Large intestine (tissue), 3 donors: Measurements from ENCODE around the gene DUSP1. TPM values are rescaled to one million over a fixed set of nuclear protein-coding genes. Genes with fewer than 3 reads are reported as not detected.

Experiments used
- DNase-seq, 2 donors: peaks; one replicate each; pipeline versions ENCODE4 v3.0.0 to v3.0.0-alpha.2; 2013
- H3K27ac ChIP-seq: one replicate; pipeline ENCODE4 v1.5.1; 2013; ENCODE audit warnings: low read length
- H3K27me3 ChIP-seq: 2 replicates; pipeline ENCODE4 v1.6.1; 2013; ENCODE audit warnings: low read length; ENCODE audit not compliant: control insufficient read depth, insufficient read depth
- H3K36me3 ChIP-seq: 2 replicates; pipeline ENCODE4 v1.6.1; 2013; ENCODE audit warnings: low read length; ENCODE audit not compliant: control insufficient read depth, insufficient read depth
- H3K4me1 ChIP-seq: one replicate; pipeline ENCODE4 v1.6.1; 2013; ENCODE audit warnings: low read length; ENCODE audit not compliant: control insufficient read depth, insufficient read depth
- H3K4me3 ChIP-seq: one replicate; pipeline ENCODE4 v1.5.1; 2013; ENCODE audit warnings: low read length
- H3K9me3 ChIP-seq: one replicate; pipeline ENCODE4 v1.6.1; 2013; ENCODE audit warnings: mild to moderate bottlenecking, low read depth, low read length, moderate library complexity; ENCODE audit not compliant: control insufficient read depth
- WGBS: methylation state at CpG from one replicate; pipeline ENCODE4 v1.1.5; 2013; ENCODE audit warnings: low lambda C conversion rate; ENCODE audit not compliant: insufficient coverage; 5-methylcytosine and 5-hydroxymethylcytosine counted together
- polyA plus RNA-seq: library from polyadenylated mRNA; unstranded; fragments of 120-200 nt; gene quantifications from one replicate; pipeline ENCODE4 v1.2.1, GENCODE V29; 2013

The DUSP1 gene
- polyA plus RNA-seq, 1 donor, result 197 TPM

- no peaks in the 10 kb centered on the region for H3K9me3 ChIP-seq
- H3K4me1 ChIP-seq, result peaks cover 68% of the 10 kb centered on the region
- H3K27ac ChIP-seq, result peak overlapping the region; percentile 98
- WGBS, result no CpG with 5 or more reads among the region's 21 CpGs
- no peaks in the 10 kb centered on the region for H3K27me3 ChIP-seq
- no peak for DNase-seq
- peaks cover 23% of the 10 kb centered on the region for H3K36me3 ChIP-seq
- H3K4me3 ChIP-seq, result peak overlapping the region; percentile 91
These were observed 1.2 kb downstream of the DUSP1 start for GRCh38 chr5:172769616-172770373.

GRCh38 chr5:172769342-172769615, 1.7 kb downstream of the DUSP1 start:
- WGBS, result no CpG with 5 or more reads among the region's 2 CpGs
- Histone ChIP-seq H3K4me1 (peaks cover 67% of the 10 kb centered on the region), H3K27ac (peak overlapping the region; percentile 98), H3K4me3 (peak overlapping the region; percentile 91), H3K36me3 (peaks cover 23% of the 10 kb centered on the region), H3K27me3 (no peaks in the 10 kb centered on the region), H3K9me3 (no peaks in the 10 kb centered on the region)
- DNase-seq, result no peak

GRCh38 chr5:172768573-172769341, 2.2 kb downstream of the DUSP1 start:
- H3K4me3 ChIP-seq, result peak overlapping the region; percentile 91
- no peaks in the 10 kb centered on the region for H3K9me3 ChIP-seq
- peak in 1 of 2 donors; percentile 39 for DNase-seq
- peaks cover 61% of the 10 kb centered on the region for H3K4me1 ChIP-seq
- peaks cover 23% of the 10 kb centered on the region for H3K36me3 ChIP-seq
- no CpG with 5 or more reads among the region's 20 CpGs for WGBS
- H3K27me3 ChIP-seq, result no peaks in the 10 kb centered on the region
- H3K27ac ChIP-seq, result peak overlapping the region; percentile 17

GRCh38 chr5:172768098-172768572, 2.9 kb downstream of the DUSP1 start:
- DNase-seq, result no peak
- no CpG with 5 or more reads among the region's 5 CpGs for whole genome bisulfite sequencing
- Histone ChIP-seq H3K36me3 (peaks cover 23% of the 10 kb centered on the region), H3K27me3 (no peaks in the 10 kb centered on the region), H3K27ac (no peak overlapping the region), H3K4me3 (peak overlapping the region; percentile 91), H3K4me1 (peaks cover 55% of the 10 kb centered on the region), H3K9me3 (no peaks in the 10 kb centered on the region)

GRCh38 chr5:172766287-172767108, 4.5 kb downstream of the DUSP1 start:
- no peak overlapping the region for H3K4me3 ChIP-seq
- H3K27me3 ChIP-seq, result no peaks in the 10 kb centered on the region
- peaks cover 39% of the 10 kb centered on the region for H3K4me1 ChIP-seq
- peaks cover 2% of the 10 kb centered on the region for H3K9me3 ChIP-seq
- peaks cover 23% of the 10 kb centered on the region for H3K36me3 ChIP-seq
- DNase-seq, result peak; percentile 42 to 69
- H3K27ac ChIP-seq, result peak overlapping the region; percentile 72
- 80% methylated on average over 3 of the region's 17 CpGs for WGBS

- 69% methylated on average over 2 of the region's 4 CpGs for WGBS
- H3K36me3 ChIP-seq, result peaks cover 23% of the 10 kb centered on the region
- H3K4me3 ChIP-seq, result no peak overlapping the region
- peaks cover 38% of the 10 kb centered on the region for H3K4me1 ChIP-seq
- no peak for DNase-seq
- peaks cover 2% of the 10 kb centered on the region for H3K9me3 ChIP-seq
- H3K27me3 ChIP-seq, result no peaks in the 10 kb centered on the region
- H3K27ac ChIP-seq, result peak overlapping the region; percentile 72
These were observed 5.2 kb downstream of the DUSP1 start for GRCh38 chr5:172765766-172766286.

GRCh38 chr5:172764861-172765765, 5.9 kb downstream of the DUSP1 start:
- DNase-seq, result peak; percentile 99 to 100
- Histone ChIP-seq H3K27ac (peak overlapping the region; percentile 72), H3K27me3 (no peaks in the 10 kb centered on the region), H3K4me3 (peak overlapping the region; percentile 47), H3K36me3 (peaks cover 23% of the 10 kb centered on the region), H3K9me3 (peaks cover 2% of the 10 kb centered on the region), H3K4me1 (peaks cover 38% of the 10 kb centered on the region)
- WGBS, result 75% methylated on average over 2 of the region's 24 CpGs

- WGBS, result no CpG with 5 or more reads among the region's 21 CpGs
- no peak for DNase-seq
- Histone ChIP-seq H3K27ac (no peak overlapping the region), H3K27me3 (no peaks in the 10 kb centered on the region), H3K9me3 (peaks cover 5% of the 10 kb centered on the region), H3K4me3 (no peak overlapping the region), H3K4me1 (peaks cover 29% of the 10 kb centered on the region), H3K36me3 (peaks cover 7% of the 10 kb centered on the region)
These were observed 7.9 kb downstream of the DUSP1 start for GRCh38 chr5:172763120-172763464.

- no CpG with 5 or more reads among the region's 37 CpGs for WGBS
- Histone ChIP-seq H3K4me3 (no peak overlapping the region), H3K36me3 (peaks cover 2% of the 10 kb centered on the region), H3K9me3 (peaks cover 5% of the 10 kb centered on the region), H3K27me3 (no peaks in the 10 kb centered on the region), H3K27ac (no peak overlapping the region), H3K4me1 (peaks cover 27% of the 10 kb centered on the region)
- no peak for DNase-seq
These were observed 8.5 kb downstream of the DUSP1 start for GRCh38 chr5:172762214-172763119.
